HG03457 (cell line): ENCODE data around the gene RGMA.
"Not testable (repeated sequence)": the region's sequence is repeated elsewhere in the genome, so short reads cannot be mapped to it uniquely, and the experiment has no call there.

Experiments
- ATAC-seq: cut with Tn5 transposase; IDR thresholded peaks from one replicate; pipeline ENCODE4 v1.9.1; 2021; ENCODE audit warnings: moderate number of reproducible peaks; ENCODE audit not compliant: unreplicated experiment

Gene RGMA

DNA sequence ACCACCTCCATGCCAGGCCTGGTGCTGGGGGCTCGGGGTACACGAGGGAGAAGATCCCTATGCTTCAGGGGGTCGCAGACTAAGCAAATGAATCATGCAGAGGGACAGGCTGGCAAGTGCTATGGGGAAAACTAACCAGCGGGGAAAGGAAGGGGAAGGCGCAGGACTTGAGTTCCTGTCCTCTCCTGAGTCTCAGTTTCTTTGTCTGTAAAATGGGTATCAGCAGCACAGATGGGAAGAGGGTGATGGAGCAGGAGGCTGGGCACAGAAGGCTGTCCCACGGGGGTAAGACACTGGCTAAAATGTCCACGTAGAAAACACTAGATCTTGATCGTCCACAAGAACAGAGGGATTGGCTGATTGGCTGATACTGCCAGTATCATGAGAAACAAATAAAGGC is 39.8 kb downstream of the RGMA start:
- no peak for ATAC-seq

DNA sequence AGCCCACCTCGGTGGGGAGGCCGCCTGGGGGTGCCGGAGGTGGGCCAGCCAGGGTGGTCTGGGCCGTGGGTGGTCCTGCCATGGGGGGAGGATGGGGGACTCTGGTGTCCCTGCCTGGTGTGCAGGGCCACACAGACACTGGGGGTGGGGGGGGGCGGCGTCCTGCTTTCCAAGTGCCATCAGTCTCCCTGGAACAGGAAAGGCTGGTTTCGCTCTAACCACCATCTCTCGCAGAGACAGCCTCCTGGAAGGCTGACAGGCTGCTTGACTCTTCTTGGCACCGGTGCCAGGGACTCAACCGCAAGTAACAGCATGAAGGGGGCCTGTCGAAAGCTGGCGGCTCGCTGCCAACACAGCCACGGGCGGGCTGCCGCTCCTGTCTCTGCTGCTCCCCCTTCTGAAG is 40.3 kb downstream of the RGMA start:
- no peak for ATAC-seq

DNA sequence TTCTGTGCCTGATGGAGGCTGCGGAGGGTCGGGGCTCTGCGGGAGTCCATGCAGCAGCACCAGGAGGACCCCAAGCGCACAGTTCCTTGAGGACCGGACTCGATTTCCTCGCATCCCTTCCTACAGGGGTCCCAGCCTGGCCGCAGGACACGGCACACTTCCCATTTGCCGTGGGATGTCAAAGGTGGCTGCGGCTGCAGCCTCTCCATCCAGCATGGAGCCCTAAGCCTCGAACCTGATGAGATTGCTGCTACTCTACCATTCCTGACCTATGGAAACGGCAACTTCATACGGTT is 40.6 kb downstream of the RGMA start:
- no peak for ATAC-seq

DNA sequence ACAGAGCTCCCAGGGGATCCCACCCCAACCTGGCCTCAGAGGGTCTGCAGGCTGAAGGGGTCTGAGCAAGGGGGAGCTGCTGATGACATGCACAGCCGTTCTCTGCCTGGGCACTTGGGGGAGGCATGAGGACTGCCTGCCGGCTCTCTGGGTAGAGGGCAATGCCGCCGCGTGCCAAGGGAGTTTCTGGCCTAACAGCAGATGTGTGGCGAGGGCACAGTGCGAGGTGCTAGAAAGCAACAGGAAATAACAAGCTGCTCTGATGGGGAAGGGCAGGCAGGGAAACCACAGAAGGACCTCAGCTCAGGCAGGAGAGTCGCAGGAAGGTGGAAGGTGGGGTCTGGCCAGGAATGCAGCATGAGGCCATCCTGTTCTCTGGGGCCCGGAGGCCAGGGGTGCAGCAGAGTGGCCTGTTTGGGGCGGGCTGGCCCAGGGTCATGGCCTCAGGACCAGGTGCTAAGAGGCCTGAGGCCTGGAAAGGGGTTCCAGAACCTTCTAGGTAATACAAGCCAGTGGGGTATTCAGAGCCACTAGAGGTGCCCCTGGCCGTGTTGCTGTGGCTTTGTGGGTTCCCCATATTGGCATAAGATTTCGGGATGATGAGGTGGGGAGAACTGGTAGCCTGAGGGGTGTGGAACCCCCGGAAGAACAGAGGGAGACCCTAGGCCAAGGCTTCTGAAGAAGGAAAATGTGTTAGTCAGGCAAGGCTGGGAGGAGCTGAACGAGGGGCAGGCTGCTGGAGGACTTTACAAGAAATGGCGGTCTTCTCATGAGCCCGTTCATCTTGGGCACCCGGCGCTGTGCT is 41.2 kb downstream of the RGMA start:
- no peak for ATAC-seq

DNA sequence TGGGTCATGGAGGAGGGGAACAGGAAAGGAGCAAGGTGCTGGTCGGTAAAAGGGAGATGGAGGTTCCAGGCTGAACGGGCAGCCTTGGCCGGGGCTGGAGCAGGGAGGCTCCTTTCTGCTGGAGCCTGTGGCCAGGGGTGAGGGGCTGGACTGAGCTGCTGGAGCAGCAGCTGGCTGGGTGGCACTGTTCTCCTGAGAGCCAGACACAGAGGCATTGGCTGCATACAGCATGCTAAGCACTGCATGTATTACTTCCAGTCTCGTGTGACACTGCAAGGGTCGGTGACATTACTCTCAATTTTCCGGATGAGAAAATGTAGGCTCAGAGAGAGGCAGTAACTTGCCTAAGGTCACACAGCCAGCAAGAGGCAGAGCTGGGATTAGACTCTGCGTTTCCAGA is 42.3 kb downstream of the RGMA start:
- no peak for ATAC-seq

DNA sequence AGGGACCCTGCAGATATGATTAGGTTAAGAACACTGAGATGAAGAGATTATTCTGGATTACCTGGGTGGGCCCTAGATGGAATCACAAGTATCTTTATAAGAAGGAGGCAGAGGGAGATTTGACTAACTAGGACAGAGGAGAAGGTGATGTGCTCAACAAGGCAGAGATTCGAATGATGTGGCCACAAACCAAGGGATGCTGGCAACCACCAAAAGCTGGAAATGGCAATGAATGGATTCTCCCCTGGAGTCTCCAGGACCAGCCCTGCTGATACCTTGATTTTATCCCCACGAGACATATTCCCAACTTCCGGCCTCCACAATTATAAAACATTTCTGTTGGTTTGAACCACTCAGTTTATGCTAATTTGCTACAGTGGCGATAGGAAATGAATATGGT is 42.9 kb downstream of the RGMA start:
- ATAC-seq: no peak

DNA sequence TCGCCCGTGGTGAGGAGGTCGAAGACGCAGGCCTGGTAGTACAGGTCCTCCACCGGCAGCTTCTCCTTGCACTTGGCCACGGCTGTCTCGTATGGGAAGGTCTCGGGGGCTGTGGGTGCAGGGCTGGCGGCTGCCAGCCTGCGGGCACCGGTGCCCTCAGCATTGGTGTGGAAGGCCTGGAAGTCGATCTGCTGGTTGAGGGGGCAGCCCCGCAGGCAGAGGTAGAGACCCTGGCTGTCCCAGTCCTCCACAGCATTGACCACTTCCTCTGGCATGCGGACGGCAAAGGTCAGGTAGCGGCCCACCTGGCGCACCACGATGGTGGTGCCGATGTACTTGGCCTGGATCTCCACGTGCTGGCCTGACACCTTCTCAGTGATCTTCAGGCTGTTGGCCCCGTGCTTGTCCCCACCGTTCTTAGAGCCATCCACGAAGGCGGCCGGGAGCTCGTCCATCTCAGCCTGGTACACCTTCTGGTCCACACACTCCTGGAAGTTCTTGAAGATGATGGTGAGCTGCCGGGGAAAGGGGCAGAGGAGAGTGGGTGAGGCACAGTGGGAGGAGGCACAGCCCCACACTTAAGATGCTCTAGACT is 43.7 kb downstream of the RGMA start:
- ATAC-seq: no peak

DNA sequence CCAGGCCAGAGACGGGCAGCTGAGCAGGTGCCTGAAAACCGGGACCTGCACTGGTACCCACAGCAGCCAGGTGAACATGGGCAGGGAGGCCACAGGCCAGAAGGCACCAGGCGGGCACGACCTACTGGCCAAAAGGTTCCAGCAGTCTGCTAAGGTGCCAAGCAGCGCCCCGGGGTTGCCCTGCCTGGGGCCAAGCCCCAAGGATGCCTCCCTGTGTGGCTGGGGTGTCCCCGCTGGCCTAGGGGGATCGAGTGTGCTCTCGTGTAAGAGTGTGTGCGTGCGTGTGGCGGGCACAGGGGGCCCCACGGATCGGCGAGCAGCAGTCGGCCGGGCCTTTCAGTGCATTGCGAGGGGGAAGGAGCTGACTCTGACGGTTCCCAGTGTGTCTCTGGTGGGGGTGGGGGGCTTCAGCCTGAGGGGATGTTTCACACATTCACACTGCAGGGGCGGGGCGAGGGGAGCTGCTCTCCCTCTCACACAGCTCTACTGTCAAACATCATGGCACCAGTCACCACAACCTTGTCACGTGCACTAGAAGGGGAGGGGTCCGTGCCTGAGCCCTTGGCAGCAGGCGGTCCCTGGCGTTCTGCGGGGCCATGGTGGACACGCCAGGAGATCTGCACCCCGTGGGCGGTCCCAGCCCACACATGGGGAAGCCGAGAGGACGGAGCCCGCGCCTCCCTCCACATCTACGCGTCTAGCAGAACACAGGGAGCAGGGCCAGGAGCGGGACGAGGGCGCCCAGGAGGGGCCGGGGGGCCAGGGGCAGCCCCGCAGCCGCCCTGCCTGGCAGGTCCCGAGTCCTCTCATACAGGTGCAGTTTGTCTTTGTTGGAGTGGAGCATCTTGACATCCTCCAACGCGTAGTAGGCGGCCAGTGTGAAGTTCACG is 44.5 kb downstream of the RGMA start:
- ATAC-seq: no peak

DNA sequence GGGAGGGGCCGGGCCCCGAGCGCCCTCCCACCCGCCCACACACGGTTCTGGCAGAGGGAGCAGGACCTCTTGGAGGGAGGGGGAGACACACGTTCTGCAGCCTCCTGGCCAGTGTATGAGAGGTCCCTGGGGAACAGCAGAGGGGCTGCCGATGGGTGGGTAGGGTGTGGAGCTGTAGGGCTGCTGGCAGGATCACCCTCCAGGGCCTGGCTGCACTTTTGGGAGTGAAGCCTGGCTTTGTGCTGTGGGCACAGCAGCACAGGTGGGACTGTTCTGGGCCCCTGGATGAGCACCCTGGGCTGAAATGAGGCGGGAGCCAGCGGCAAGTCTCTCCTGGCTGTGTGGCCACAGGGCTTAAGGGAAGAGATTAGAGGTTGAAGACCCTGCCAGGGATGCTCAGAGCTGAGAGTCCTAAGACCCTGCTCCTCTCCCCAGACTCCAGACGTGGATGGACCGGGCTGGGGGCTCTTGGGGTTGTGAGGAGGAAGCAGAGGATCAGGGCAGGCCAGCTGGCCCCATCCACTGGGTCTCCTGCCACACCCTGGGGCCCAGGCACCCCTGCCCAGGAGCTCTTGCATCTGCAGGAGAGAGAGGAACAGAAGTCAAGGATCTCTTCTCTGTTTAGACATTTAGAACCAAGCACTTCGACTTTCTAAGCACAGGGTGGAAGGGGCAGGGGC is 45.2 kb downstream of the RGMA start:
- ATAC-seq: no peak

DNA sequence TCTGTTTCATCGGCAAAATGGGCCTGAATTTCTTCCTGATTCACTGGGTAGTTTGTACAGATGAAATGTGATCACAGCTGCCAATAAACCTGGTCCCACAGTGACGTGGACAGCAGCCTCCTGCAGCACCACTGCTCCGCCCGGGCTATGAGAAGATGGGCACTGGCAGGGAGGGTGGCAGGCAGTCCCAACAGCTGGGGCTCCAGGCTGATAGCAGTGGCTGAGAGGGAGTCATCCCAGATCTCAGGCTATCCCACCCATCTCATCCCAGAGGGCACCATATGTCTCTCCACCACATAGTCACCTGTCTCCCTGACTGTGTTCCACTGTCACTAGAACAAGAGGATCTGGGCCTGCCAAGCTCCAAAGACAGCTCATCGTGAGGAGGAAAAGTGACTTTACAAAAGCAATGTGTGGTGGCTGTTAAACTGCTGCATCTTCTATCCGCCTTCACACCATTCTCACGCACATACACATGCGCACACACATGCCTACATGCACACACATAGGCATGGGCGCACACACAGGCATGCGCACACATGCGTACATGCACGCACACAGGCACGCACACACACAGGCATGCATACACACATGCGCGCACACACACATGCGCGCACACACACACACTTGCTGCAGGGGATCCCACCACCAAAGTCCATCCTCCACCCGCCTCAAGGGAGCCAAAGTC is 46.2 kb downstream of the RGMA start:
- no peak for ATAC-seq

DNA sequence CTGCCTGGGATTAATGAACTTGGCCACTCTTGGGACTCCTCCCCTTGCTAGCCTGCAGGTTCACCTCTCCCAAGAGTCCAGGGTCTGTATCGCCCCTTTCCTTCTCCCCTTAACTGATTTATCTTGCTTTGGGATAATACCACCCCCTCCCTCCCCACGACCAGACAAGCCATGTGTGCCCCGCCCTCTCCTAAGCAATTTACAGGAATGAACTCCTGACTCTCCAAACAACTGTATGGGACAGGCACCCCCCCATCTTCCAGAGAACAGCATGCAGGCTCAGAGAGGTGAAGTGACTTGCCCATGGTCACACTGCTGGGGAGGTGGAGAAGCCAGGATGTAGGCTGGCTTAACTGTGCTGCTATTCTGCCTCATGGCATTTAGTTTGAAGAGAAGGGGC is 46.8 kb downstream of the RGMA start:
- ATAC-seq: no peak

DNA sequence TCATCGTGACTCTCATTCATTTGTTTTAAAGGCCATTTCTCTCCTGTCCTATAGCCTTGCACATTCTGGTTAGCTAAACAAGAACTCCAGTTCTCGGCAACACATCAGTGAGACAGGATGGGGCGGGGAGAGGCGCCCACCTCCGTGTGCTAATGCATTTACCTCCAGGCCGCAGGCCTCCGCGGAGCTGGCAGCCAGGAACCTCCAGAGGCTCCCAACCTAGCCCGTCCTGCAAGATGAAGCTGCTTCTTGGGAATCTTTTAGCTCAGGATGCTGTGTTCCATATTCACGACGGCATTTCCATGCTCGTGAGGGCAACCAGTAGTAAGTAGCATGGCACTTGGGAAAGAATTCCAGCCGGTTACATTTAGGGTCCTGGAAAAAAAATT is 47.9 kb downstream of the RGMA start:
- ATAC-seq: no peak

DNA sequence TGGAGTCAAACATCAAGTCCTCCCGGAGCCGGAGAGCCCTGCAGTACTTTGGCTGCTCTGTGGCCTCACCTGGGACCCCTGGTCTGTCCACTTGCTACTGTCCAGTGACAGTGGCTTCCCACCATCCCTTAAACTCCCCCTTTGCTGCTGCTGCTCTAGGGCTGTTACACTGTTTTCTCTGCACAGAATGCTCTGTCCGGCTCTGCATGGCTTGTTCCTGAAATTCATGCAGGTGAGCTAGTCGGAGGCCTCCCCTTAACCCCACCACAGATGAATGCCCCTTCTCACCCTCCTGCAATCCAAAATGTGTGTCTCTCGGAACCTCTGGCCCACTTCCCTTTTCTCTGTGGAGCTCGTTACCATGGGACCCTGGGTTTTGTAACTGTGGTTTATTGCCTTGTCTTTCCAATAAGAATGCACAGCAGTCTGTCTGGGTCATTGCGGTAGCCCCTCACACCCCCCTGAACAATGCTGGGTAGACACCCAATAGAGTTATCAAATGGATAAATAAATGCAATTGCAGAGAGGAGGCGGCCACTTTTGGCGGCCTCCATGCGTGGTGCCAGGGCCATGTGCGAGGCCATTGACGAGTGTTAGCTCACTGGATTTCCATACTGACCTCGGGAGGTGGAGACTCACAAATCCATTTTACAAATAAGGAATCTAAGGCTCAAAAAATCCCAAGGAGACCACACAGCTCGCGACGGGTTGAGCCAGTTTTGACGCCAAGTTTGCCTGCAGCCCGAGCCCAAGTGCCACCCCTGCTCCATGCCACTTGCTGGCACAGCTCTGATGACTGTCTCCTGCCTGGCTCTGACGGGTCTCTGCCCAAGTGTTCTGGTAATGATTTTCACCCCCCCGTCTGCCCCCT is 48.5 kb downstream of the RGMA start:
- no peak for ATAC-seq

DNA sequence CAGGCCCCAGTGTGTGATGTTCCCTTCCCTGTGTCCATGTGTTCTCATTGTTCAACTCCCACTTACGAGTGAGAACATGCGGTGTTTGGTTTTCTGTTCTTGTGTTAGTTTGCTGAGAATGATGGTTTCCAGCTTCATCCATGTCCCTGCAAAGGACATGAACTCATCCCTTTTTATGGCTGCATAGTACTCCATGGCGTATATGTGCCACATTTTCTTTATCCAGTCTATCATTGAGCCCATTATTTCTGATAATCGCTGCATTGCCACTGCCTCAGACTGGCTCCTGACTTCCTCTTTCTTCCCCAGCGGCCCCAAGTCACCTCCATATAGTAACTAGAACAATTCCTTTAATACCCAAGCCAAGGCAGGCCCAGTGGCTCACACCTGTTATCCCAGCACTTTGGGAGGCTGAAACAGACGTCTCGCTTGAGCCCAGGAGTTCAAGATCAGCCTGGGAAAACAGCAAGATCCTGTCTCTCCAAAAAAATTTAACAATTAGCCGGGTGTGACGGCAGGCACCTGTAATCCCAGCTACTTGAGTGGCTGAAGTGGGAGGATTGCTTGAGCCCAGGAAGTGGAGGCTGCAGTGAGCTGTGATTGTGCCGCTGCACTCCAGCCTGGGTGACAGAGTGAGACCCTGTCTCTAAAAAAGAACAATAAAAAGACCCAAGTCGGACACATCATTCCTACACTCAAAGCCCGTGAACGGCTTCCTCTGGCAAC is 49.3 kb downstream of the RGMA start:
- ATAC-seq: not testable (repeated sequence)

DNA sequence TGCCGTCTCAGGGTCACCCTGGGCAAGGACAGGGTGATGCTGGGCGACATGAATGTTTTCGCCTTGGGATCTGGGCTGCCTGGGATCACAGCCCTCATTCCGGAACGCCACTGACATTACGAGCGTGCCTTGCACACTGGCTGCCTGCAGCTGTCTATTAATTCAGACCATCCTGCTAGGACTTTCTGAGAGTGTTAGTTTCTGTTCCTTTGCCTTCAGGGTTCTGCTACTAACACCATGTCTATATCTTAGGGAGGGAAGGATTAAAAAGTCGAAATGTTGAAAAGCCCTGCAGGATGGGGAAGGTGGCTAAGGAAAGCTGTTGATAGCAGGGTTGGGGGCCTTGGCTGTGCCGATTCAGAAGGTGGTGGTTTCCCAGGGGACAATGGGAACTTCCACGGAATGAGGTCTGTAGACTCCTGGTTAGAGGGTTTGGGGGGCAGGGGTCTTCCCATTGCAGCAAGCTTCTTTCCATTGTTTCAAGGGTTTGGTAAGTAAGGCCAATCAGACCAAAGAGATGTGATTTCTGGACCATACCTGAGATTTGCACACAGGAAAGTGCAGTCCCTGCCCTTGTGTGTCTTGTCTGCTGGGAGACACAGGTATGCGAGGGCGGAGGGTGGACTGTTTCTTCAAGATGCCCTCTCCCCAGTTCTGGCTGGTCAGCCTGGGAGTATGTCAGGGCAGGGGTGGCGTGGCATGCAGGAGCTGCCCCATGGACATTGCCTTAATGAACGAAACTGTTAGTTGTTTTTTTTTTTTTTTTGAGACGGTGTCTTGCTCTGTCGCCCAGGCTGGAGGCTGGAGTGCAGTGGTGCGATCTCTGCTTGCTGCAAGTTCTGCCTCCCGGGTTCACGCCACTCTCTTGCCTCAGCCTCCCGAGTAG is 50.9 kb downstream of the RGMA start:
- no peak for ATAC-seq

DNA sequence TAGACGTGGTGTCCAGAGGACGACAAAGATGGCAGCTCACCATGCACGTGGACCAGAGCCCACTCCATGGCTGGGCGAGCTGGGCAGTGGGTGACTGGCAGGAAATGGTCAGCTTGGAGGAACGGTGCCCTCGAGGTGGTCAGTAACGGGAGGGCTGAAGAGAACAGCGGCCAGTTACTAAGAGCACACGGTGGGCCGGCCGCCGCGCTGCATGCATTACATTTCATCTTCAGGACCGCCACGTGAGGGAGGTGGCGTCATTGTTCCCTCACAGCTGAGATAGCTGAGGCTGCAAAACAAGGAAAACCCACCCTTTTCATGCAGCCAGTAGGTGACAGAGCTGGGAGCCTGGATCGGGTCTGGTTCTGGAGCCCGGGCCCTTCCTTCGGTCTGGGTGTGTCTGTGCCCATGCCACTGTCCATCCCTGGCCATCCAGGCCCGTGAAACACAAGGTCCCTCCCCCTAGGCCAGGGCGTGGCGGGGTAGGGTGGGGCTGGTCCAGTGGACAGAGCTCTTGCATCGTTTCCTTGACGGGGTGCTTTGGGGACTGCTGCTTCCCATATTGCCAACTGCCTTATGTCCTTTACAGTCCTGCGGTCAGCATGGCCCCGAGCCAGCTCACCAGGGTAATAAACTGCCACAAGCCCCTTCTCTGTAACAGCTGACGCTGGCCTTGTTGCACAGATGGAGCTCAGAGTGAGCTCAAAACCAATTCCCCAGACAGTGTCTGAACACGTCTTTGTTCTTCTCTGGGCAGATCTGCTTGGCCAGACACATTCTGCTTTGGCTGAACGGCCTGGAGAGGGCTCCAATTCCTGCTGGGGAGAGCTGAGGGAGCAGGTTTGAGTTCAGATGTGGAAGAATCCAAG is 51.8 kb downstream of the RGMA start:
- no peak for ATAC-seq
